Fibroblast of pulmonary artery (primary cell): Measurements from ENCODE around the gene SYTL4.
A peak's percentile ranks its signal among the peaks of the same experiment; 100 is the strongest.

Experiments used
- DNase-seq: peaks from one replicate; pipeline ENCODE4 v3.0.0-alpha.2; 2010; ENCODE audit warnings: low read depth
- H3K4me3 ChIP-seq: replicated peaks from 2 replicates; pipeline ENCODE4 v1.5.1; 2011; ENCODE audit warnings: low read depth, mild to moderate bottlenecking, control low read depth, low read length, moderate library complexity
- CTCF ChIP-seq: IDR thresholded peaks from 2 replicates; pipeline ENCODE4 v1.5.1; 2011; ENCODE audit warnings: mild to moderate bottlenecking, control low read depth, low read length, inconsistent platforms; ENCODE audit errors: missing control alignments

The SYTL4 gene

GRCh38 chrX:100662170-100662569 is 69.8 kb downstream of the SYTL4 start:
- DNase-seq = no peak
- no peak overlapping the region for H3K4me3 ChIP-seq
- TF ChIP-seq CTCF = no peak

- no peak for DNase-seq
- TF ChIP-seq CTCF = no peak
- H3K4me3 ChIP-seq = no peak overlapping the region
Observed at GRCh38 chrX:100659431-100660137, 72.3 kb downstream of the SYTL4 start.

- no peak for TF ChIP-seq CTCF
- no peak overlapping the region for H3K4me3 ChIP-seq
- peak; percentile 27 for DNase-seq
Observed at GRCh38 chrX:100658941-100659381, 73.0 kb downstream of the SYTL4 start.

GRCh38 chrX:100654261-100654660 is 77.7 kb downstream of the SYTL4 start:
- no peak overlapping the region for H3K4me3 ChIP-seq
- TF ChIP-seq CTCF = peak; percentile 22
- peak; percentile 55 for DNase-seq

GRCh38 chrX:100652266-100652665 is 79.7 kb downstream of the SYTL4 start:
- DNase-seq = no peak
- no peak overlapping the region for H3K4me3 ChIP-seq
- TF ChIP-seq CTCF = no peak

GRCh38 chrX:100650841-100651240 is 81.1 kb downstream of the SYTL4 start:
- TF ChIP-seq CTCF = no peak
- H3K4me3 ChIP-seq = no peak overlapping the region
- no peak for DNase-seq
